T-helper 1 cell (primary cell): Measurements from ENCODE around the gene TWF2.

Experiments used
- DNase-seq, 5 donors: peaks; one replicate each; pipeline ENCODE4 v3.0.0-alpha.2; 2012 to 2020

Gene TWF2

DNA sequence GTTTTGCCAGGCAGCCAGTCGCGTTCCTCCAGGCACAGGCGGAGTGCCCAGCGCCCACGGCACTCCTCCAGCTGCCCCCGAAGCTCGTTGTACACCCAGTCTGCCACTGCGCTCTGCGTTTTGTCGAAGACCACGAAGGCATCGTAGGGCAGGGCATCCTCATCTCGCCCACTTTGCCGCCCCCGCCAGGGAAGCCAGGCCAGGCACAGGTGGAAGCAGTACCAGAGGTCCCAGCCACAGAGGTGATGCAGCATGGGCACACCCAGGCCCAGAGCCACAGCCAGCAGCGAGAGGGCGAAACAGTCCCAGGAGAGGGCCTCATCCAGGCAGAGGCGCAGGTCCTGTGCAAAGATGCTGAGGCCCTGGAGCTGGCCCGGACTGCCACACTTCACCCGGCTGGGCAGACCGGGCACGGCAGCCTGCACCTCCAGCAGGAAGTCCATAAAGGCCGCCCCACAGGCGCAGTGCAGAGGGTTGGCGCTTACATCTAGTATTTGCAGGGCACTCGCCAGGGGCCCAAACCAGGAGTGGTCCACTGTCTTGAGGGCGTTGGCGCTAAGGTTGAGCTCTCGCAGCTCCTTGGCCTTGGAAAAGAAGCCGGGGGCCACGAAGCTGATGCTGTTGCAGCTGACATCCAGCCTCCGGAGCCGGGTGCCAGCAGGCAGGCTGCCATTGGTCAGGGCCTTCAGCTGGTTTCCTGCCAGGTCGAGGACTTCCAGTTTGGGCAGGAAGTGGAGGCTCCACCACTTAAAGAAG lies 17.2 kb downstream of the TWF2 start:
- peak in 4 of 5 donors; percentile 47 to 75 (median 59) for DNase-seq

GRCh38 chr3:52221141-52221562 lies 17.8 kb downstream of the TWF2 start:
- no peak for DNase-seq

DNA sequence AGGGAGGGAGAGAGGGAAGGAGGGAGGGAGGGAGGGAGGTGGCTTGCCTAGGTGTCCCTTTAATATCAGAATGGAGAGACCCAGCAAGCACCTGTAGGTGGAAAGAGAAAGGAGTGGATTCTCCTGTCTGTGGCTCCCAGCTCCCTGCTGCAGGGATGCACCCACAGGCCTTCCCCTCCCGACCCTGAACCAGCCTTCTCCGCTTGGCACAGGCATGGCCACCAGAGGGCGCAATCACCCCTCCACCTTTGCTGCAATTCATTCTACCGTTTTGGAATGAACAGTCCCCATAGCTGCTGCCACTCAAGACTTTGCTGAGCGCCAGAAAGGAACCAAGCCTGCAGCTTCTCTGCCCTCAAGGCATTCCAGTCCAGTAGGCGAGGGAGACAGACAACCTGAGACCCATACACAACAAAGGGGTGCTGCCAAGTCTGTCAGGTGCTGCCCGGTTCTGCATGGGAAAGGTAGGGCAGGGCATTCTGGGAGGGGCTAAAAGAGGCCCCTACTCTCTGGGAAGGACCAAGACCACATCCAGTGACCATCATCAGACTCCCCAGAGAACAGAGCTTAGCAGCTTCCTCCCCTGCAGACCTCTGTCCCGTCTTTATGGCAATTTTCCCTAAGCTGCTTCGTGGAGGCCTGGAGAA lies 18.5 kb downstream of the TWF2 start:
- DNase-seq, result peak; percentile 68 to 86 (median 79)

GRCh38 chr3:52218937-52219650 lies 19.9 kb downstream of the TWF2 start:
- DNase-seq, result no peak

DNA sequence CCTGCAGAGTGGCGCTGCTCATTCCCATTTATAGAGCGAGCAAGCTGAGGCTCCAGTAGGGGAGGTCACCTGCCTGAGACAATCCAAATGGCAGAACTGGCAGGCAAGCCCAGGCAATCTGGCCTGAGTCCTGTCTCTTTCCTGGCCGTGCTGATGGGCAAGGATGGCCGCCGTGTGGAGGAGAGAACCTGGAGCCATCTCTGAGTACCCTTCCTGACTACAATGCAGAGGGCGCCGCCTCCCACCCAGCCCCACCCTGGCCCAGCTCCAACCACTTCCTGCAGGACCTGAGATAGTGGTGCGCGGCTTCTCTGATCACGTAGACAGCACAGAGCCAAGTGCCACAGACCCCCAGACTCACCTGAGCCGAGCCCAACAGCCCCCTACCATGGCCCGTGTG lies 20.5 kb downstream of the TWF2 start:
- DNase-seq, result peak in 1 of 5 donors; percentile 55

DNA sequence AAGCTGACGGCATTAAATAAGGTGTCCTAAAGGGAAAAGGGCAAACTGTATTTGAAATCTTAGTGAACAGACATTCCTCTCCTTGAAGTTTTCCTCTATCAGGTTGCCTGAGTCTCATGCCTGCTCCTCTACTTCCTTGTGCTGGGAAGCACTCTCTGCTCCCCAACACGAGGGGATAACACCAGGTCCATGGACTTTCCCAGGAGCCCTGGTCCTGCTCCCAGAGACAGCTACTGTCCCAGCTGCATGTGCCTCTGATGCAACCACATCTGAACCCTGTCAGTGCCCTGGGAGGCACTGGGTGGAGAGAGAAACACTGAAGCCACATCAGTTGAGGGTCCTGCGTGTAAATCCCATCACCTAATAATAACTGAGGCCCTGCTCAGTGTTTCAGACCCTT lies 20.9 kb downstream of the TWF2 start:
- DNase-seq, result no peak

- no peak for DNase-seq
Measured at GRCh38 chr3:52217409-52217805, 21.6 kb downstream of the TWF2 start.

- peak in 3 of 5 donors; percentile 32 to 42 (median 42) for DNase-seq
Measured at GRCh38 chr3:52216585-52217408, 22.2 kb downstream of the TWF2 start.

GRCh38 chr3:52215351-52215750 lies 23.6 kb downstream of the TWF2 start:
- no peak for DNase-seq

DNA sequence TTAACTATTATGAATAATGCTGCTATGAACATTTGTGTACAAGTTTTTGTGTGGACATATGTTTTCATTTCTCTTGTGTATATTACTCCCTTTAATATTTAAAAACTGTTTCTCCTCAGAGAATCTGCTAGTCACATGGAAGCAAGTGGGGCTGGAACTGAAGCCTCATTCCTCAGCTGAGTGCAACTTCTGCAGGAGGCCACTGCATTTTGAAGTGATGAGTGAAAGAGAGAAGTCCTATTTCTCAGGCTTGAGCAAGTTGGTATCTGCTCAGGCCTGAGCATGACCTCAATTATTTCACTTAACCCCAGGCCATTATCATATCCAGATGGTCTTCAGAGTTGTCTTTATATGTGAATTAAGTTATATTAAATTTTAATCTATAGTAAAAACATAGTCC lies 25.1 kb downstream of the TWF2 start:
- no peak for DNase-seq

DNA sequence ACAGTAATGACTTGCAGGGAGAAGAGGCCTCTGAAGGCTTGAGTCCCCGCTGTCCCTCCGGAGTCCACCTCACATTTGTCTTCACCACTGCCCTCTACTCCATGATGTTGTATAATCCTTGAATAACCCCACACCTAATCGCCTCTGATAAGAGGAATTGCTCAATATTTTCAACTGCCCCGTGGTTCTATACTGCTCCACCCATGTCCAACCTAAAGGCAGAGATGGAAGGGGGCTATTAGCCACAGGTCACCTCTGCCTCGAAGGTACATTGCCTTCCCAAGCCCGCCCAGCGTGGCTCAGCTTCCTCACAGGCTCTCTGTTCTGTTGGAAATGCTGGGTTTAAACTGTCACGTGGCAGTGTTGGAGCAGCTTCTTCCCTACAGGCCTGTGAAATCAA lies 26.0 kb downstream of the TWF2 start:
- DNase-seq, result no peak

DNA sequence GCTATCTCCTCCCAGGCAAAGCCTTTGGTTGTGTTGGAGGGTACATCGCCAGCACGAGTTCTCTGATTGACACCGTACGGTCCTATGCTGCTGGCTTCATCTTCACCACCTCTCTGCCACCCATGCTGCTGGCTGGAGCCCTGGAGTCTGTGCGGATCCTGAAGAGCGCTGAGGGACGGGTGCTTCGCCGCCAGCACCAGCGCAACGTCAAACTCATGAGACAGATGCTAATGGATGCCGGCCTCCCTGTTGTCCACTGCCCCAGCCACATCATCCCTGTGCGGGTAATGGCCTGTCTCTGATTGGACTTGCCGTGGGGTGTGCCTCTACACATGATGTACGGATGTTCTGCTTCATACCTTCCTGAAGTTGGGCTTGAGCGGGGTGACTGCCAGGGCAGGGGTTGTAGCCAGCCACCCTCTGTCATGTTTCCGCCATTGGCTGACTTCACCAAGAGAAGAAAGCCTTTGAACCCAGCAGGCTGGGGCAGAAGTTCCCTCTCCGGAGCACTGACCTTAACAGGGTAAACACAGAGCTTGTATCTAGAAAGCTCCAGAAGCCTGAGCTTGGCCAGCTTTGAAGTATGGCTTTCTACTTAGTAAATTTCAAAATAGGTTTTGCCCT lies 27.6 kb downstream of the TWF2 start:
- DNase-seq, result no peak

- DNase-seq, result no peak
Measured at GRCh38 chr3:52210550-52211046, 28.4 kb downstream of the TWF2 start.

DNA sequence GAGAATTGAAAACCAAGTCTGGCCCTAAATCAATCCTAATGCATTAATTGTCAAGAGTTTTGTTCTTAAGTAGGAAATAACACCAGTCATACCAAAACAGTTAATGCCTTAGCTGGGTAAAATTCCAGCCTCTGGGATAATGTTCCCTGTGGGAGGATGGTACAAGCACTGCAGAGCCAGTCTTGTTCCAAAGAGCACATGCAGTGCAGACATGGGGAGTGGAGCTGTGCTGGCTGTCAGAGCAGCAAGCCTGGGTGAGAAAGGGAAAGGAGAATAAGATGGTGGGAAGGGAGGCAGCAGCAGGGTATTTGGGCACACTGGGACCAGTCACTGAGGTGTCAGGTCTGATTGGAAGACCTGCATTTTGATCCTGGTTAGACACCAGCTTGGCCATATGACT lies 28.9 kb downstream of the TWF2 start:
- DNase-seq, result no peak

- DNase-seq, result no peak
Measured at GRCh38 chr3:52208556-52208955, 30.4 kb downstream of the TWF2 start.

GRCh38 chr3:52205727-52206372 lies 33.1 kb downstream of the TWF2 start:
- no peak for DNase-seq

DNA sequence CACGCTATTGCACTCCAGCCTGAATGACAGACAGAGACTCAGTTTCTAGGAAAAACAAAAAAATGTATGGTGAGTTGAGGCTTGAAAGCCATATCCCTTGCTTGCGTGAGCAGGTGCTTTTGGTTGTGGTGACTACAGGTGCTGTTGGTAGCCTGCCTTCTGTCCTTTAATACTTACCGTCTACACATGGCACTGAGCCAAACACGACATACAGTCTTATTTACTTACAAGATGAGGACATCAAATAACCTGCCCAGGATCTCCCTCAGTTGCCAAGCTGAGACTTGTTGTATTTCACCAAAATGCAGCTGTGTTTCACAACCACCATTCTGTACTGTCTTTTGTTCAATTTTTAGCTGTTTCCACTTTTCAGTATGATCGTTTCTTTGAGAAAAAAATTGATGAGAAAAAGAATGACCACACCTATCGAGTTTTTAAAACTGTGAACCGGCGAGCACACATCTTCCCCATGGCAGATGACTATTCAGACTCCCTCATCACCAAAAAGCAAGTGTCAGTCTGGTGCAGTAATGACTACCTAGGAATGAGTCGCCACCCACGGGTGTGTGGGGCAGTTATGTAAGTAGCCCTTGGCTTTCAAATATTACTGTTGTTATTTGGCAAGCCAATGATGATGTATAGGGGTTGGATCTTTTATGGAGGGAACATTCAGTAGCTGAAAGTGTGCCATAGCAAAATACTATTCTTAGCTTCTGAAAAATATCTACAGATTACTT lies 34.5 kb downstream of the TWF2 start:
- DNase-seq, result no peak

DNA sequence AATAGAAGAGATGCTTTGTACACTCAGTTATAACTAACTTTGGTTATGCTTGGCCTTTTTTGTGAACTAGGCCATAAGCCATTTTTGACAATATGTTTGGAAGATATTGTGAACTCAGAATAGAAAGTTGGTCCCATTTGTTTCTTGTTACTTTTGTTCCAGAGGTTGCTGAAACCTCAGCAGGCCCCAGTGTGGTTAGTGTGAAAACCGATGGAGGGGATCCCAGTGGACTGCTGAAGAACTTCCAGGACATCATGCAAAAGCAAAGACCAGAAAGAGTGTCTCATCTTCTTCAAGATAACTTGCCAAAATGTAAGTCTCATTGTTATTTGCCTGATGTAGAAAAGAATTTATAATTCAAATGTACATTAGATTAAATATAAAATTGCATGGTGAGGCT lies 35.3 kb downstream of the TWF2 start:
- no peak for DNase-seq

DNA sequence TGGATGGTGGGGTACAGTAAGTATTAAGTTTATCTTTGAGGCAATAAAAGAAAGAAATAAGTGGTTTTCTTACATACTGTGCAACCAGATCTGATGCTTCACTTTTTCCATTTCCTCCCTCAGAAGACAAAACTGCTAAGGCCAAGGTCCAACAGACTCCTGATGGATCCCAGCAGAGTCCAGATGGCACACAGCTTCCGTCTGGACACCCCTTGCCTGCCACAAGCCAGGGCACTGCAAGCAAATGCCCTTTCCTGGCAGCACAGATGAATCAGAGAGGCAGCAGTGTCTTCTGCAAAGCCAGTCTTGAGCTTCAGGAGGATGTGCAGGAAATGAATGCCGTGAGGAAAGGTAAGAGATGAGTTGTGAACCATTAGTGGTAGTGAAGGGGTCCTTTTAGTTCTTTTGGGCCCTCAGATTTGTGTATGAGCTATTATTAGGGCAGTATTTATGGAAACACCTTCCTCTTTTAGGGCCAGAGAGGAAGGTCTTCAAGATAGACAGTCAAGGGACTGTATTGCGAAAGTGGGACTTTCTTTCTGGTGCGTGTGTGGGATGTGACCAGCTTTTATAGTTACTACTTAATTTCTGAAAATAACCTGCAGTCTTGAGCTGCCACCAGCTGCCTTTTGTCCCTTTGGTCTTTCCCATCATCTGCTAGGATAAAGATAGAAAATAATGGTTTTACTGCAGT lies 36.4 kb downstream of the TWF2 start:
- no peak for DNase-seq

DNA sequence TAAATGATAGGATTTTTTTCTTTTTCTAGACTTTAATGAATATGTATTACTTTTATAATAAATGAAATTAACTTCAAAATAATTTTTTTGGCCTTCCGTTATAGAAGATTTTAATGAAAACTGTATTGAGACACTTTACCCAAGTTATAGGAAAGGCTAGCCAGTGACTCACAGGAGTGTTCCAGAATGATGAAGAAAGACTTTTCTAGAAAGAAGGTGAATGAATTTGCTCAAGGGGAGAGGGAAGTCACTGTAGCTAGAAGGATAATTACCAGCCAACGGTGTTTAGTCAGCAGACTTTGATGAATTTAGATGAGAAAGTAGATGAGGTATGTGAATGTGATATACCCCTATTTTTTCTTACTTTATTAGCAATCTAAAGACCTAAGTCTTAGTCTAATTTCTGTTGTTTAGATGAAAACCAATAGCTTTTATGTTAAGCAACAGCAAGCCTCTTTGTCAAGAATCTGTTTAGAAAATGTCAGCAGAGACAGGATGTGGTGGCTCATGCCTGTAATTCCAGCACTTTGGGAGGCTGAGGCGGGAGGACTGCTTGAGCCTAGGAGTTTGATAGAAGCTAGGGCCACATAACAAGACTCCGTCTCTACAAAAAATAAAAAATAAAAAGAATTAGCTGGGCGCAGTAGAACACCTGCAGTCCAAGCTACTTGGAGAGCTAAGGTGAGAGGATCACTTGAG lies 37.8 kb downstream of the TWF2 start:
- no peak for DNase-seq
